Fibroblast of skin of left quadriceps (primary cell): ENCODE data around the gene TRIM67.
A peak's percentile ranks its signal among the peaks of the same experiment; 100 is the strongest.
"Not testable (repeated sequence)": the region's sequence is repeated elsewhere in the genome, so short reads cannot be mapped to it uniquely, and the experiment has no call there.

Experiments used
- DNase-seq, 2 experiments: peaks; one replicate each; pipeline ENCODE4 v3.0.0-alpha.2; 2013; ENCODE audit warnings: low read depth in 2 of 2

The TRIM67 gene

DNA sequence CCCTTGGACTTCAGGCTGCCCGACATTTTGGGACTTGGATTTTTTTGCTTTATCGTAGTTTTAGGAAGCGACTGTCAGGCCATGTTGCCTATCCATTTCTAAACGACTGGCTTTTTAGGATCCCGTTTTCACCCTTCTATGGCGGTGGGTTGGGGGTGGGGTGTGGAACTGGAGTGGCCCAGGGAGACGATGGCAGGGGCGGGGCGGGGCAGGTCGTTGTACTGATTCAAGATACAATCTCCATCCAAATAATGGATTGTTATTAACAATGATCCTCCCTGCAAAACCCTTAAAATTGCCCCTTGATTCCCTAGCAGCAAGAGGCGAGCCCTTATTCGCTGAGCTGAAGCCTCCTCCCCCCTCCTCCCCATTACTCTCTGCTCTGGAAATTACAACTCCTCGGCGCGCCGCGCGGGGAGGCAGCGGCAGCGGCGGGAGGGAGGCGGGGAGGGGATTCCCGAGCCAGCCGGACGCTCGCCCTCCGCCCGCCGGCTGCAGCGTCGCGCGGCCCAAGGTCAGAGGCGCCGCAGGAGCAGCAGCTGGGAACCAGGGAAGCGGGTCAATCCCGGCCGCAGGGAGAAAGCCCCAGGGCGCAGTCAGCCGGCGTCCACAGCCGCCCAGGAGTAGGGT lies at the start of gene TRIM67:
TSS of gene TRIM67 (plus strand) at position 392 of the 630 bp plus-strand sequence. CDS start 912 bp downstream, outside the sequence.
- no peak for DNase-seq

- no peak for DNase-seq
Measured at GRCh38 chr1:231116738-231117137, 45.1 kb upstream of the TRIM67 start.

DNA sequence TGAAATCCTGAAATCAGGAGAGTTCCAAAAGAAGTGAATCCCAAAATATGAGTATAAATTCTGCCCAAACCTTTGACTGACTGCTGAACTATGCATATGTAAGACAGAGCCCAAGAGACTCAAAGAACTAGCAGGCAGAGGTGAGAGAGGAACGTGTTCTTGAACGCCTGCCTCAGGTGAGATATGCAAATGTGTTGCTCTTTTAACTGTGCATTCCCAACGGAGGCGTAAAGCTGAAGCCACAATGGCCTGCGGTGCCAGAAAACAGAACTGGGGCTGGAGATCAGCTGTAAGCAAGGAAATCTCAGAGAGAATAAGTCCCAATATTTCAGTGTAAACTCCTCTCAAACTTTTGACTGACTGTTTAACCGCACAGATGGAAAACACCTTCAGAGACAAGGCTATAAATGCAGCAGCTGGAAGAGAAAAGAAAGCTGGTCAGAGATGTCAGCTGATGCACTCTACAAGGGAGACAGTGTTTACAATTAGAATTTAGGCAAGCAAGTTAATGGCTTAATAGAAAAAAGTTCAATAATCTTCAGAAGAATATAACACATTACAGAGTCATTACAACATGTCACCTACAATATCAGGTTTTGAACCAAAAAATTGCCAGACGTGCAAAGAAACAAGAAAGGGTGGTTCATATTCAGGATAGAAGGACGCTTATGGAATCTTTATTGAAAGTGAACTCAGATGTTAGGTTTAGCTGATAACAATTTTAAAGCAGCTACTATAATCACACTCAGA lies 43.0 kb upstream of the TRIM67 start:
- DNase-seq = no peak

DNA sequence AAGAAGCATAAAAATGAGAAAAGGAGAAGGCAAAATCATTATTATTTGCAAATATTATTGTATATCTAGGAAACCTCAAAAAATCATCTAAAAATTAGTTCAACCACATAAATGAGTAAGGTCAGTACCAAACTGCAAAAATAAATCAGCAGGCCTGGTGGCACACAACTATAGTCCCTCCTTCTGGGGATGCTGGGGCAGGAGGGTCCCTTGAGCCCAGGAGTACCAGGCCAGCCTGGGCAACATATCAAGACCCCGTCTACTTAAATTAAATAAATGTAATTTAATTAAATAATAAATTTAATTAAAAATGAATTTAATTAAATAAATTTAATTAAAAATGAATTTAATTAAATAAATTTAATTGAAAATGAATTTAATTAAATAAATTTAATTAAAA lies 40.3 kb upstream of the TRIM67 start:
- DNase-seq = no peak

- DNase-seq = no peak
Measured at GRCh38 chr1:231122143-231122542, 39.7 kb upstream of the TRIM67 start.

DNA sequence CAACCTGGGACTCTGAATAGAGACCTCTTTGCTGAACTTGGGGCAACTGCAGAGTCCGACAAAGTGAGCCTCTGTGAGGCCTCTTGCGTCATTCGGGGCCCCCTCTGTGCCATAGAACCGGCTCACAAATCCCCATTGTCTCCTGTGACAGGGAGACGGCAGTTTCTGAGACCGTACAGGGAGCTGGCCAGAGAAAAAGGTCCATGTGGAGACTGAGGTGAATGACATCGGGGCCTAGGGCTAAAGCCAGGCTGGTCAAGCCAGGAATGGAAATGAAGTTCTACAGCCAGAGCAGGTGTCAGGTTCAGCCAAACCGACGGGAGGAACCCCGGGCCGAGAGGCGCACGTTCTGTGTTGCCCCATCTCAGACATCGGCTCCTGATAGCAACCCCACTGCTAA lies 37.1 kb upstream of the TRIM67 start:
- DNase-seq = no peak

DNA sequence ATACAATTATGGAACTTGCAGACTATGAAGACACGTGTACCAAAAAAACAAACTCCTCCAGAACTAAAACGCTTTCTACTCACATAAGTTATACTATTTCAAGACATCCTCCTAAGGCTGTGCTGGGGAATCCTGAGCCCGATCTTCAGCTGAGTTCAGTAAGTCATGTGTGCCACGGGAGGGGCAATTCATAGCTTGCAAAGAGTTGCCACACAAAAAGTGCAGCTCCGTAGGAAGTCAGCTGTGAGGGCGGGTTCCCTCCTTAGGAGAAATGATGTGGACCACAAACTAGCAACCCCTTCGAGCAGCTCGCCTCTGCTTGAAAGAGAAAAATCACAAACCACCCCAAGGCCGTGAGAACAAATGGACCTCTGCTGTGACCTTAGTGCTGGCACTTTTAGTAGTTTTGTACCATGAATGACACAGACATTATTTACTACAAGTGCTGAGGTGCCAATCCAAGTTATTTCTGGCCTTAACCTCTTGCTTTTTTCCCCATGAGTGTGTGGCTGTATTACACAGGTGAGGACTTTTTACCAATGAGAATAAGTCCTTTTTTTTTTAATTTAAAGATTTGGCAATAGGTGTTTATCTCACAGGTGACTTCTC lies 35.8 kb upstream of the TRIM67 start:
- no peak for DNase-seq

- not testable (repeated sequence) for DNase-seq
Measured at GRCh38 chr1:231127106-231127505, 34.8 kb upstream of the TRIM67 start.

GRCh38 chr1:231128471-231128870 lies 33.4 kb upstream of the TRIM67 start:
- not testable (repeated sequence) for DNase-seq

GRCh38 chr1:231130544-231130943 lies 31.3 kb upstream of the TRIM67 start:
- no peak for DNase-seq

DNA sequence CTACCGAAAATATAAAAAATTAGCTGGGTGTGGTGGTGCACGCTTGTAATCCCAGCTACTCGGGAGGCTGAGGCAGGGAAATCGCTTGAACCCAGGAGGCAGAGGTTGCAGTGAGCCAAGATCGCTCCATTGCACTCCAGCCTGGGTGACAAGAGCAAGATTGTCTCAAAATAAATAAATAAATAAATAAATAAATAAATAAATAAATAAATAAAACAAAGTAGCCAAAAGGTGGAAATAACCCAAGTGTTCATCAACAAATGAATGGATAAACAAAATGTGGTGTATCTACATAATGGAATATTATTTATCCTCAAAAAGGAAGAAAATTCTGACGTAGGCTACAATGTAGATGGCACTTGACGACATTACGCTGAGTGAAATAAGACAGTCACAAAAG lies 29.3 kb upstream of the TRIM67 start:
- not testable (repeated sequence) for DNase-seq

DNA sequence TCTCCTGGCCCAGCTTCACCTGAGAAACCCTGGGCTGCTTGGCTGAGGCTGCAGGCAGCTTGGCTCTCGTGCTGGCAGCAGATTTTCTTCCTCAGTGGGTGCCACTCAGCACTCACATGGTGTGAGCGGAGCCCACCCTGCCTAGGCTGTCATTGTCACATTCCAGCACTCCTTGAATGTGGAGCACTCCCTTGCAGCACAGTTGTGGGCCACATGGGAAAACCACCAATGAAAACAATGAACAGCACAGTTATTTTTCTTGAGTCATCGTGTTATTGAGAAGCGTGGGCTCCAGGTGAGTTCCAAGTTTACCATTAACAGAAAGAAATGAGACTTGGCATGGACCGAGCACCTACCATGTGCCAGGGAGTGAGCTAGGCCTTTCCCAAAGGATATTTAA lies 27.2 kb upstream of the TRIM67 start:
- no peak for DNase-seq

DNA sequence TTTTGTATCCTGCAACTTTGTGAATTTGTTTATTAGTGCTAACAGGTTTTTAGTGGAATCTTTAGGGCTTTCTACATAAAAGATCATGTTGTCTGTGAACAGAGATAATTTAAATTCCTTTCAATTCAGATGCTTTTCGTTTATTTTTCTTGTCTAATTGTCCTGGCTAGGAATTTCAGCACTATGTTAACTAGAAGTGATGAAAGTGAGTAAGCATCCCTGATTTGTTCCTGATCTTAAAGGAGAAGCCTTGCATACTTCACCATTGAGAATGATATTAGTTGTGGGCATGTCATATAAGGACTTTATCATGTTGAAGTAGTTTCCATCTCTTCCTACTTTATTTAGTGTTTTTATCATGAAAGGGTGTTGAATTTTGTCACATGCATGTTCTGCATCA lies 23.6 kb upstream of the TRIM67 start:
- peak in 1 of 2 experiments; percentile 27 for DNase-seq

DNA sequence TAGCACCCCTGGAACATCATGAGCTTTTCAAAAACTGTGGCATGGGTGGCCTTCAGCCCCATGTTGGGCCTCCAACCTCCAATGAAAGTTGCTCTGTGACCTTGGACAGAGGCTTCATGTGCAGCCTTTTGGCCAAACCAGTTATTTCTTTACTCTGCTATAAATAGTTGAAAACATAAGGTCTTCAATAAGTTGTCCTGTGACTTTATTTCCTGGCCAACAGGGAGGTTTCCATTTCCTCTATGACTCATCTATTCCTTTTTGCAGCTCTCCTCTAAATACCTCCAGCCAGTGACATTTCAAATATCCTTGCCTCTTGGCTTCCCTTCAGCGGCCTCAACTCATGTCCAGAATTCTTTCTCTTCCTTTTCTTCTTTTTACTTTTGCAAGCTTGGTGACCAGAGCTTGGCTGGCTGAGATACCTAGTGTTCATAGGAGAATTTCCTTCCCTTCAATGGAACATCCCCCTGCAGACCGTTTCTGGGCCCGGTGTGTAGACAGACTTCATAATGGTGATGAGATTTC lies 22.7 kb upstream of the TRIM67 start:
- DNase-seq = peak; percentile 42 to 55

DNA sequence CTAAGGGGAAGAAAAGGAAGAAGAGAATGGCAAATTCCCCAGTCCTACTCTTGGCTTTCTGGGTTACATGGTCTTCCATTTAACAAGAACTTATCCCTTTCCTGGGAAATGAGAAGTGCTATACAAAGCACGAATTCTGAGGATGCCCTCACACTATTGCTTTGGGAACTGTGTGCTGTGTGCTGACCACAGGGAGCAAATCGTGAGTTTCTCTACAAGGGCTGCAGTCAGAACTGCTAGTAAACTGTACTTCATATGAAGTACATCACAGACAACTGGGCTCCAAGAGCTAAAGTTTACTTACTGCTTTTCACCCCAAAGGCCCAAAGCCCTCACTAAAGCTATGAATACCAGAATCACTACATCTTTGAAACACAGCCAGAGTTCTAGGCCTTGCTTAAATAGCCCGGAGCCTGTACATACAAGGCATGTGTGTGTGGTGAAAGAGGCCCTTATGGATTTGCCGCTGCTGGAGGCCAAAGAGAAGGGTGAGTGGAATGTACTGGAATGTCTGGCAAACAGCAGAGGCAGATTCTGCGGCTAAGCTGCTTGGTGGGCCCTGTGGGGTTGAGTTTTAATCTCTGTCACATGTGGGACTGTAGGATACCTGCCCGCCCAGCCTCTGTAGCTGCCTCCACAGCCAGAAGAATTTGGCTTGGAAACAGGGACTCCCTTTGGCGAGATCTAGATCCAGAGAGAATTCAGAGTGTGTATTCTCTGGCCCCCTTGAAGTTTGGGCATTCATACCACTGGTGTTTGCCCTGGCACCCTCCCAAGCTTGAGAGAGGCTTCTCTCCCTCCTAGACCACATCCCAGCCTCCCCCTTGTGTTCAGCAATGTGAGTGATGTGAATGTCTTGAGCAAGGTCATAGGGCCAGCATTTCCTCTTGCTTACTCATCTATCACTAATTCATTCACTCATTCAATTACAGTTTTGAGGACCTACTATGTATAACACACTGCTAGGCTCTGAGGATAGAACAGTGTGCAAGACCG lies 21.9 kb upstream of the TRIM67 start:
- peak; percentile 96 to 97 for DNase-seq

DNA sequence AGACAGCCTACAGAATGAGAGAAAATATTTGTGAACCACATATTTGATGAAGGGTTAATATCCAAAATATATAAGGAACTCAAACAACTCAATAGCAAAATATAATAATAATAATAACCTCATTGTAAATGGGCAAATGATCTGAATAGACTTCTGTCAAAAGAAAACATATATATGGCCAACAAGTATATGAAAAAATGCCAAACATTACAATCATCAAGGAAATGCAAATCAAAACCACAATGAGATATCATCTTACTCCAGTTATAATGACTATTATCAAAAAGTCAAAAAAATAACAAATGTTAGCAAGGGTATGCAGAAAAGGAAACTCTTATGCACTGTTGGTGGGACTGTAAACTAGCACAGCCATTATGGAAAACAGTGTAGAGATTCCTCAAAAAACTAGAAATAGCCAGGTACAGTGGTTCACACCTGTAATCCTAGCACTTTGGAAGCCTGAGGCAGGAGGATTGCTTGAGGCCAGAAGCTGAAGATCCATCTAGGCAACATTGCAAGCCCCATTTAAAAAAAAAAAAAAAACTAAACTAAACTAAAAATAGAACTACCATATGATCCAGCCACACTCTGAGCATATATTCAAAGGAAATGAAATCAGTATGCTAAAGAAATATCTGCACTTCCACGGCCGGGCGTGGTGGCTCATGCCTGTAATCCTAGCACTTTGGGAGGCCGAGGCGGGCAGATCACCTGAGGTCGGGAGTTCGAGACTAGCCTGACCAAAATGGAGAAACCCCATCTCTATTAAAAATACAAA lies 17.3 kb upstream of the TRIM67 start:
- no peak for DNase-seq

- DNase-seq = no peak
Measured at GRCh38 chr1:231147896-231148295, 14.0 kb upstream of the TRIM67 start.

DNA sequence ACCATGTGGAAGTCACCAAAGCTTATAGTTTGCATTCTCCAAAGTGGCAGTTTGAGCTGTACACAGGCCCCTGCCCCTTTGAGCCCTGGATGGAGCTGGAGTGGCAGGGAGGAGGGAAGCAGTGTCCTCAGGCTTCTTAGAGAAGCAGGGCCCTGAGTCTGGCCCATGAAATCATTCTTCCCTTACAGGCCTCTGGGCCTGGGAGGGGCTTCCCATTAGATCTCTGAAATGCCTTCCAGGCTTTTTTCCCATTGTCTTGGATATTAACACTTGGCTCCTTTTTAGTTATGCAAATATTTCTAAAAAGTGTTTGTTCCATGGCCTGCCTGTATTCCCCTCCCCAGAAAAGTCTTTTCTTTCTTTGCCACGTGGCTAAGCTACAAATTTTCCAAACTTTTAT lies 10.0 kb upstream of the TRIM67 start:
- DNase-seq = no peak

DNA sequence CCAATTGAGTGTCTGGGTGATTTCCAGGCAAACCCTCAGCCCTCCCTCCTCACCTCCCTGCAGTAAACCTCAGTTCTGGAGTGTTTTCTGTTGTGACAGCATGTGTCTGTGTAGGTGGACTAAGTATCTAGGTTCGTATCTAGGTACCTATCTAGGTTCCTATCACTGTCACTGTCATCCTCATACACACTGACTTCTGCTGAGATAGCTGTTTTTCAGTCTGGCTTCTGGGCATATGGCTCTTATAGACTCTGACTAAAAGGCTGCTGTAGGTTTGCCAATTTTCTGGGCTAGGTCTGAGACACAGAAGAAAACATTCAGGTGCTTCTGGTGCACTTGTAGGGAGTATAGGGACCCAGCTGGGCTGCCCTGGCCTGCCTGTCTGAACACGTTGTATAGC lies 8.1 kb upstream of the TRIM67 start:
- no peak for DNase-seq

DNA sequence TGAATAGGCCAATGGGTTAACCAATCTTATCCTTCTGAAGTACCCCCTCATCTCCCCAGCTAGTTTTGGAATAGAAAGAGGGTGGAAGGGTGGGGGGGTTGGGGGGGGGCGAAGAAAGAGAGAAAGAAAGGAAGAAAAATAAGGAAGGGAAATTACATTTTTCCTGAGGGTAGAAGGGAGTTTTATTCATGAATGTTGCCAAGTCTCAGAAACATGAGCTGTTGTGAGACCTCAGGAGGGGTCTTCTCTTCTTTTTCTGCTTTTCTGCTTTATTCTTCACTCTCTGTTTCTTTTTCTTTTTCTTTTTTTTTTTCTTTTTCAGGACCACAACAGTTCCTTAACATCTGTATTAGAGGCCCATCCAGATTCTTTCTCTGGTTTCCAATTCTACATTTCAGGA lies 6.0 kb upstream of the TRIM67 start:
- DNase-seq = no peak

DNA sequence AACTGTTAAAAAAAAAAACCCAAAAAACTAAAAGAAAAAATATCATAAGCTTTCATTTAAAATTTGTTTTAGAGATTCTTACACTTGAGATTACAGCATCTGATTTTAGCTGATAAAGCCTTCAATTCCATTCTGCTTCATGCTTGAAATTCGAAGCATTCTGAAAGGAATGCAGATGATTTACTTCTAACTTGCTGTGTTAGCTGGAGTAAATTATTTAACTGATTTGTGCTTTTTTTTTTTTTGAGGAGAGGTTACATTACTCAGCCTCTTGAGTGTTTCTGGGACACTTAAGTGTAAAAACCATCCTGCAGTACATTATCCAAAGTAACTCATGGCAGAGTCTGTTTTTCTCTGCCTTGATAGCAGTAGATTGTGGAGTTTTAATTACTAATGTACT lies 4.5 kb upstream of the TRIM67 start:
- no peak for DNase-seq
